H1 (cell line): ENCODE results near the gene PRRG1. TPM values are rescaled to one million over a fixed set of nuclear protein-coding genes. Genes with fewer than 3 reads are reported as not detected.

Experiments
- CHD2 ChIP-seq: IDR thresholded peaks from 2 replicates; pipeline ENCODE4 v1.6.1; 2012; ENCODE audit warnings: low read length, improper control_type of control experiment
- CREB1 ChIP-seq: IDR thresholded peaks from 2 replicates; pipeline ENCODE4 v1.6.1; 2012; ENCODE audit warnings: inconsistent platforms
- CTBP2 ChIP-seq: IDR thresholded peaks from 2 replicates; pipeline ENCODE4 v1.7.0; 2011; ENCODE audit warnings: borderline replicate concordance, mild to moderate bottlenecking, moderate library complexity, mixed read lengths, low read length; ENCODE audit not compliant: insufficient read depth, insufficient read length
- HDAC2 ChIP-seq, 2 experiments: fragments of 300-600 bp in 1 of 2; sonication (generic) in 1 of 2; IDR thresholded peaks; 2 replicates each; pipeline ENCODE4 v1.6.1; 2011 to 2012; ENCODE audit warnings: low read depth in 2 of 2, low read length in 2 of 2, mild to moderate bottlenecking in 2 of 2, moderate library complexity in 2 of 2, borderline replicate concordance in 1 of 2, inconsistent platforms in 1 of 2
- PHF8 ChIP-seq: fragments of 200-600 bp; sonication (generic); conservative IDR thresholded peaks from 2 replicates; pipeline ENCODE4 v1.7.1; 2012; ENCODE audit warnings: low read depth, mild to moderate bottlenecking, inconsistent platforms, low read length, moderate library complexity
- RBBP5 ChIP-seq: IDR thresholded peaks from 2 replicates; pipeline ENCODE4 v1.7.1; 2012; ENCODE audit warnings: low read depth, mild to moderate bottlenecking, inconsistent platforms, low read length, moderate library complexity, borderline replicate concordance
- SIN3A ChIP-seq, 2 experiments: IDR thresholded peaks in 1 of 2; conservative IDR thresholded peaks in 1 of 2; 2 replicates each; pipeline ENCODE4 v1.6.1; 2011 to 2012; ENCODE audit warnings: low read length in 2 of 2, improper control_type of control experiment in 1 of 2, low read depth in 1 of 2, mild to moderate bottlenecking in 1 of 2
- YY1 ChIP-seq: IDR thresholded peaks from 2 replicates; pipeline ENCODE4 v1.6.1; 2011; ENCODE audit warnings: low read depth, mild to moderate bottlenecking, low read length
- polyA plus RNA-seq, 7 experiments: library from polyadenylated mRNA; depleted of rRNA in 3 of 7; stranded (reverse) in 5 of 7; unstranded in 2 of 7; fragments of >200 nt in 5 of 7; fragments of 200-250 nt in 2 of 7; gene quantifications; 1 replicate in 5 of 7; 2 replicates in 1 of 7; 4 replicates in 1 of 7; pipeline versions ENCODE4 v1.2.1 to v1.2.3, GENCODE V29; 2011 to 2013; ENCODE audit warnings: missing spikeins in 2 of 7, mixed read lengths in 2 of 7
- total RNA-seq: library from RNA; stranded (reverse); fragmentation: NEBNext Ultra II Directional; extraction: Animal tissue kit (Norgen Biotek cat#: 25700); gene quantifications from 2 replicates; pipeline ENCODE4 v1.2.1, GENCODE V29; 2021
- TF ChIP-seq, protein P1 (sequence below): fragments of 300-600 bp; sonication (generic); IDR thresholded peaks from 2 replicates; pipeline ENCODE4 v1.7.1; 2012; ENCODE audit warnings: low read length, moderate library complexity, mild to moderate bottlenecking, inconsistent platforms; ENCODE audit not compliant: insufficient replicate concordance
- TF ChIP-seq, protein P2 (sequence below): IDR thresholded peaks from 2 replicates; pipeline ENCODE4 v1.6.1; 2012; ENCODE audit warnings: inconsistent platforms

The PRRG1 gene
- total and polyA plus RNA-seq, 2 of the 8 experiments (the other 6 are each of a cell fraction or from before 2014, with no cell fraction given): 10.2 to 10.5 TPM

DNA sequence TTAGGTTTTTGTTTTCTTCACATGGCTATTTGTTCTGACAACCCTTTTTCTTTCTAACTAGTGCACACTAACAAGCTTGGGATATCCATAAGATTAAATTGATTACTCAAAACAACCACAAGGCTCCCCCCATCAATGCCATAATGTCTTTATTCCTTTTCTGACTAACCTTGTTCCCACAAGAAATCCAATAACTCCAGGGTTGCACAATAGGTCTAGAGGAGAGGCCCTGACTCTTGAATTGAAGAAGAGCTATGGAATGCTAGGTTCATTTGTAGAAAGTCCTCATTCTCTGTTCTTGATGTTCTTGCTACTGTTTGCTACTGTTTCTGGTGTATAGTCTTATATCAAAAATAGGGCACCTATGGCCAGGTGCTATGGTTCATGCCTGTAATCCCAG is 71.0 kb downstream of the PRRG1 start (continued):
- TF ChIP-seq, protein P1, sequence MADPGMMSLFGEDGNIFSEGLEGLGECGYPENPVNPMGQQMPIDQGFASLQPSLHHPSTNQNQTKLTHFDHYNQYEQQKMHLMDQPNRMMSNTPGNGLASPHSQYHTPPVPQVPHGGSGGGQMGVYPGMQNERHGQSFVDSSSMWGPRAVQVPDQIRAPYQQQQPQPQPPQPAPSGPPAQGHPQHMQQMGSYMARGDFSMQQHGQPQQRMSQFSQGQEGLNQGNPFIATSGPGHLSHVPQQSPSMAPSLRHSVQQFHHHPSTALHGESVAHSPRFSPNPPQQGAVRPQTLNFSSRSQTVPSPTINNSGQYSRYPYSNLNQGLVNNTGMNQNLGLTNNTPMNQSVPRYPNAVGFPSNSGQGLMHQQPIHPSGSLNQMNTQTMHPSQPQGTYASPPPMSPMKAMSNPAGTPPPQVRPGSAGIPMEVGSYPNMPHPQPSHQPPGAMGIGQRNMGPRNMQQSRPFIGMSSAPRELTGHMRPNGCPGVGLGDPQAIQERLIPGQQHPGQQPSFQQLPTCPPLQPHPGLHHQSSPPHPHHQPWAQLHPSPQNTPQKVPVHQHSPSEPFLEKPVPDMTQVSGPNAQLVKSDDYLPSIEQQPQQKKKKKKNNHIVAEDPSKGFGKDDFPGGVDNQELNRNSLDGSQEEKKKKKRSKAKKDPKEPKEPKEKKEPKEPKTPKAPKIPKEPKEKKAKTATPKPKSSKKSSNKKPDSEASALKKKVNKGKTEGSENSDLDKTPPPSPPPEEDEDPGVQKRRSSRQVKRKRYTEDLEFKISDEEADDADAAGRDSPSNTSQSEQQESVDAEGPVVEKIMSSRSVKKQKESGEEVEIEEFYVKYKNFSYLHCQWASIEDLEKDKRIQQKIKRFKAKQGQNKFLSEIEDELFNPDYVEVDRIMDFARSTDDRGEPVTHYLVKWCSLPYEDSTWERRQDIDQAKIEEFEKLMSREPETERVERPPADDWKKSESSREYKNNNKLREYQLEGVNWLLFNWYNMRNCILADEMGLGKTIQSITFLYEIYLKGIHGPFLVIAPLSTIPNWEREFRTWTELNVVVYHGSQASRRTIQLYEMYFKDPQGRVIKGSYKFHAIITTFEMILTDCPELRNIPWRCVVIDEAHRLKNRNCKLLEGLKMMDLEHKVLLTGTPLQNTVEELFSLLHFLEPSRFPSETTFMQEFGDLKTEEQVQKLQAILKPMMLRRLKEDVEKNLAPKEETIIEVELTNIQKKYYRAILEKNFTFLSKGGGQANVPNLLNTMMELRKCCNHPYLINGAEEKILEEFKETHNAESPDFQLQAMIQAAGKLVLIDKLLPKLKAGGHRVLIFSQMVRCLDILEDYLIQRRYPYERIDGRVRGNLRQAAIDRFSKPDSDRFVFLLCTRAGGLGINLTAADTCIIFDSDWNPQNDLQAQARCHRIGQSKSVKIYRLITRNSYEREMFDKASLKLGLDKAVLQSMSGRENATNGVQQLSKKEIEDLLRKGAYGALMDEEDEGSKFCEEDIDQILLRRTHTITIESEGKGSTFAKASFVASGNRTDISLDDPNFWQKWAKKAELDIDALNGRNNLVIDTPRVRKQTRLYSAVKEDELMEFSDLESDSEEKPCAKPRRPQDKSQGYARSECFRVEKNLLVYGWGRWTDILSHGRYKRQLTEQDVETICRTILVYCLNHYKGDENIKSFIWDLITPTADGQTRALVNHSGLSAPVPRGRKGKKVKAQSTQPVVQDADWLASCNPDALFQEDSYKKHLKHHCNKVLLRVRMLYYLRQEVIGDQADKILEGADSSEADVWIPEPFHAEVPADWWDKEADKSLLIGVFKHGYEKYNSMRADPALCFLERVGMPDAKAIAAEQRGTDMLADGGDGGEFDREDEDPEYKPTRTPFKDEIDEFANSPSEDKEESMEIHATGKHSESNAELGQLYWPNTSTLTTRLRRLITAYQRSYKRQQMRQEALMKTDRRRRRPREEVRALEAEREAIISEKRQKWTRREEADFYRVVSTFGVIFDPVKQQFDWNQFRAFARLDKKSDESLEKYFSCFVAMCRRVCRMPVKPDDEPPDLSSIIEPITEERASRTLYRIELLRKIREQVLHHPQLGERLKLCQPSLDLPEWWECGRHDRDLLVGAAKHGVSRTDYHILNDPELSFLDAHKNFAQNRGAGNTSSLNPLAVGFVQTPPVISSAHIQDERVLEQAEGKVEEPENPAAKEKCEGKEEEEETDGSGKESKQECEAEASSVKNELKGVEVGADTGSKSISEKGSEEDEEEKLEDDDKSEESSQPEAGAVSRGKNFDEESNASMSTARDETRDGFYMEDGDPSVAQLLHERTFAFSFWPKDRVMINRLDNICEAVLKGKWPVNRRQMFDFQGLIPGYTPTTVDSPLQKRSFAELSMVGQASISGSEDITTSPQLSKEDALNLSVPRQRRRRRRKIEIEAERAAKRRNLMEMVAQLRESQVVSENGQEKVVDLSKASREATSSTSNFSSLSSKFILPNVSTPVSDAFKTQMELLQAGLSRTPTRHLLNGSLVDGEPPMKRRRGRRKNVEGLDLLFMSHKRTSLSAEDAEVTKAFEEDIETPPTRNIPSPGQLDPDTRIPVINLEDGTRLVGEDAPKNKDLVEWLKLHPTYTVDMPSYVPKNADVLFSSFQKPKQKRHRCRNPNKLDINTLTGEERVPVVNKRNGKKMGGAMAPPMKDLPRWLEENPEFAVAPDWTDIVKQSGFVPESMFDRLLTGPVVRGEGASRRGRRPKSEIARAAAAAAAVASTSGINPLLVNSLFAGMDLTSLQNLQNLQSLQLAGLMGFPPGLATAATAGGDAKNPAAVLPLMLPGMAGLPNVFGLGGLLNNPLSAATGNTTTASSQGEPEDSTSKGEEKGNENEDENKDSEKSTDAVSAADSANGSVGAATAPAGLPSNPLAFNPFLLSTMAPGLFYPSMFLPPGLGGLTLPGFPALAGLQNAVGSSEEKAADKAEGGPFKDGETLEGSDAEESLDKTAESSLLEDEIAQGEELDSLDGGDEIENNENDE: no peak
- TF ChIP-seq, protein P2, sequence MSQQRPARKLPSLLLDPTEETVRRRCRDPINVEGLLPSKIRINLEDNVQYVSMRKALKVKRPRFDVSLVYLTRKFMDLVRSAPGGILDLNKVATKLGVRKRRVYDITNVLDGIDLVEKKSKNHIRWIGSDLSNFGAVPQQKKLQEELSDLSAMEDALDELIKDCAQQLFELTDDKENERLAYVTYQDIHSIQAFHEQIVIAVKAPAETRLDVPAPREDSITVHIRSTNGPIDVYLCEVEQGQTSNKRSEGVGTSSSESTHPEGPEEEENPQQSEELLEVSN: no peak
- TF ChIP-seq CREB1 (no peak), CTBP2 (no peak), YY1 (no peak), PHF8 (no peak), HDAC2 (IDR thresholded peaks at IDR 0.05; ENCODE audit: borderline replicate concordance in 1 of 2, low read depth in 2 of 2, low read length in 2 of 2) (no peak), CHD2 (no peak), SIN3A (conservative IDR thresholded peaks at IDR 0.05 in 1 of 2, IDR thresholded peaks at IDR 0.05 in 1 of 2; ENCODE audit: low read depth in 1 of 2, low read length in 2 of 2) (no peak), RBBP5 (no peak)
